ENCODE results near the gene TBXA2R.
"Not testable (repeated sequence)": the region's sequence is repeated elsewhere in the genome, so short reads cannot be mapped to it uniquely, and the experiment has no call there.

TBXA2R gene

DNA sequence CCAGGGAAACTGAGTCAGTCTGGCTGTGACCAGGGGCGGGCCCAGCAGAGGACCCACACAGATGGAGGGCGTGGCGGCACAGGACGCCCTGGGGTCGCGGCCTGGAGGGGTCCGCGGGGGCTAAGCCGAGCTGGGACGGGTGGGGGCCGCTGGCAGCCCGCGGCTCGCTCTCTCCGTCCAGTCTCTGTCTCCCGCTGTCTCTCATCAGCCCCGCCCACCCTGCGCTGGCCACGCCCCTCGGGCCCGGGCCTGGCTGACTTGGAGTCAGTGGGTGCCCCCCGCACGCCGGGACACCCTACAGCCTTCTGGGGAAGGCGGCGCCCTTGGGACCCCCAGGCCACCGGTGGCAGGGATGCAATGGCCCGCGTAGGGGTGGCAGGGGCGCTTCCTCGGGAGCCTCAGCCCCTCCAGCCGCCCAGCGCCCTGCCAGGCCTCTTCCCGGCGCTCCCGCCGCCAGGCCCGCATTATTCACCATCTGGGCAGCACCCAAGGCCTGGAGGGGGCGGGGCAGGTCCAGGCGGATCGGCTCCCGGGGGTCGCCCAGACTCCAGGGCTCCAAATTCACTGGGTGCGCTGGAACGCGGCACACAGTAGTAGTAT, at the start of gene TBXA2R:
Gene TBXA2R (minus strand): TSS at position 186 of the 600 bp plus-strand sequence. CDS start 6,241 bp downstream, outside the sequence.
- peak in 1 of 2 donors; percentile 48 for DNase-seq (ENCODE audit: low read depth in 2 of 2)

GRCh38 chr19:3656073-3656746, 49.5 kb upstream of the TBXA2R start:
- no peak for DNase-seq (ENCODE audit: low read depth in 2 of 2)

DNA sequence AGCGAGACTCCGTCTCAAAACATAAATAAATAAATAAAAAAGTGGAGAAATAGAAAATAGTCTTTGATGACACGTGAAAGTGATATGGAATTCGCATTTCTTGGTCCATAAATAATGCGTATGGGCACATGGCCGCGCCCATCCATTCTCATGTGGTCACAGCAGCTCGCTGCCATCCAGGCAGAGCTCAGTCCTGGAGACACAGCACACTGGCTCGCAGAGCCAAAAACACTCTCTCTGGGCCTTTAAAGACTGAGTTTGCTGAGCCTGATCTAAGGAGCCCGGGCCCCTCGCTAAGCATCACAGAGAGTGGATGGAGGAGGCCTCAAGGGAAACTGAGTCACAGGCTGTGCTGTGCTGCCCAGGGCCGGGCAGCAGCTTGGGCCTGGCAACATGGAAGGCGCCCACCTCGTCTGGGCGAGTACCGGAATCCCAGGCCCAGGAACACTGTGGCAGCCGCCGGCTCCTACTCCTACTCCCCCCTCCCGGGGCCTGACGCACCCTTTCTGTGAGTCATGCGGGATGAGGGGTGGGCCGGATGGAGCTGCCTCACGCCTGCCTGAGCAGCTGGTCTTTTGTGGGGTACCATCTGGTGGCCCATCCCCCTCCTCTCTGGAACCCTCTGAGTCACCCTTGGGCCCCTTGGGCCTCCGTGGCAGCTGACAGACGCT, 48.9 kb upstream of the TBXA2R start:
- no peak for DNase-seq (ENCODE audit: low read depth in 2 of 2)

- no peak for DNase-seq (ENCODE audit: low read depth in 2 of 2)
Observed at GRCh38 chr19:3653865-3654513, 47.3 kb upstream of the TBXA2R start.

- DNase-seq (ENCODE audit: low read depth in 2 of 2): no peak
Observed at GRCh38 chr19:3653081-3653795, 46.6 kb upstream of the TBXA2R start.

DNA sequence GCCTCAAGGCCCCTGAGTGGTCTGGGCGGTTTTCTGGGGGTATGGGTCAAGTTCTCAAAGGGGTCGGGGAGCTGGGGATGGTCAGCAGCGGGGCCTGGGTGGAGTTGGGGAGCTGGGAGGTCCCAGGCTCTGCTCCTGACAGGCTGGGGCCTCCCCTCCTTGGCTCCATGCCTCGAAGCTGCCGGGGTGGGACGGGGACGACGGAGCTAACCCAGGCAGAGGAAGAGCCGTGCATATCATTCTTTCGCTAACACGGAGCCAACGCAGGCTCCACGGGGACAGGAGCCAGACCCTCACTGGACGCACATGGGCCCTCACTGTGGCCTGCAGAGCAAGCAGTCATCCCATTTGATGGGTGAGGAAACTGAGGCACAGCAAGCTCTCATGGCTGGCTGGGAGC, 45.7 kb upstream of the TBXA2R start:
- DNase-seq (ENCODE audit: low read depth in 2 of 2): no peak

GRCh38 chr19:3651684-3652083, 45.0 kb upstream of the TBXA2R start:
- no peak for DNase-seq (ENCODE audit: low read depth in 2 of 2)

- no peak for DNase-seq (ENCODE audit: low read depth in 2 of 2)
Observed at GRCh38 chr19:3649888-3650287, 43.2 kb upstream of the TBXA2R start.

DNA sequence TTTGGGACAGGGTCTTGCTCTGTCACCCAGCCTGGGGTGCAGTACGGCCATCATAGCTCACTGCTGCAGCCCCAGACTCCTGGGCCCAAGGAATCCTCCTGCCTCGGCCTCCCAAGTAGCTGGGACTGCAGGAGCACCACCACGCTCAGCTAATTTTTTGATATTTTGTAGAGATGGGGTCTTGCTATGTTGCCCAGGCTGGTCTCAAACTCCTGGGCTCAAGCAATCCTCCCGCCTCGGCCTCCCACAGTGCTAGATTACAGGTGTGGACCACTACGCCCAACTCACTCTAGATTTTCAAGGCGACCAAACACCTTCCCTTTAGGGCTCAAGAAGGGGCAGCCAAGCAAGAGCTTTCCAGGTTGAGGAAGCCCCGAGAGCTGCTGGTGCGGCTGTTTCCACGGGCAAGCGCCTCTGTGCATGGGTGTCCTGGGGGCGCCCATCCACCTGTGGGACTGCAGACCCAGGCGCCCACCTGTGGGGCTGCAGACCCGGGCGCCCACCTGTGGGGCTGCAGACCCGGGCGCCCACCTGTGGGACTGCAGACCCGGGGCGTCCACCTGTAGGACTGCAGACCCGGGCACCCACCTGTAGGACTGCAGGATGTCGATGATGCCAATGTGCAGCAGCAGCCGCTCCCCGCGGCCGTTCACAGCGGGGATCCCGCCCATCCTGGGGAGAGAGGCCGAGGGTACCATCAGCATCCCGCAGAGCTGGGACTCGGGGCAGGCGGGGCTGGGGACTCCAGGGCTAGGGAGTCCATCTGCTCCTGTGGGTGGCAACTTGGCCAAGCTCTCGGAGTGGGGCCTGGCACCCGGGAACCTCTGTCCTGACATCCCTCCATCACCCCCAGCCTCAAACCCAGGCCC, 41.6 kb upstream of the TBXA2R start:
- DNase-seq (ENCODE audit: low read depth in 2 of 2): no peak

GRCh38 chr19:3647102-3647501, 40.4 kb upstream of the TBXA2R start:
- not testable (repeated sequence) for DNase-seq (ENCODE audit: low read depth in 2 of 2)

DNA sequence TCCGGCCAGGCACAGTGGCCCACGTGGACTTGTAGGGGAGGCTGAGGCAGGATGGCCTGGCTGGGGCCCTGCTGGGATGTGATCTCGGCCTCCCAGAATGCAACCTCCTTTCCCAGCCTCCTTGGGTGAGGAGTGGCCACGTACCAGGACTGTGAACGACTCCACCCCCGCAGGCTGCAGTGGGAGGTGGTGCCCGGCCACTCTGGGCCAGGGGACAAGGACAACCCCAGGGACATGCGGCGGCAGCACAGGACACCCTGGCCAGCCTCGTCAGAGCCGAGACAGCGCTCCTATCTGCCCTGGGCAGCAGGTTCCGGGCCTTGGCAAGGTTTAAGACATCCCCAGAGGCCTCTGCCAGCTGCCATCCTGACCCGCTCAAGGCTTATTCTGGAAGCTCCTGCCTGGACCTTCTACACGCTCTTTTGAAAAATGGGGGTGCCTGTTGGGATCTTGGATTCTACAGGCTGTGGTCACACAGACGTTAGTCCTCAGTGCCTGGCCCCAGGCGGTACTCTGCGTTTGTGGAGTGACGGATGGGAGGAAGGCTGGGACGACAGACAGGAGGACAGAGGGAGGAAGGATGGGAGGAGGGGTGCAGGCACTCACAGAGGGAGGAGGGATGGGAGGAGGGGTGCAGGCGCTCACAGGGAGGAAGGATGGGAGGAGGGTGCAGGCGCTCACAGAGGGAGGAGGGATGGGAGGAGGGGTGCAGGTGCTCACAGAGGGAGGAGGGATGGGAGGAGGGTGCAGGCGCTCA, 39.8 kb upstream of the TBXA2R start:
- DNase-seq (ENCODE audit: low read depth in 2 of 2): no peak

- DNase-seq (ENCODE audit: low read depth in 2 of 2): no peak
Observed at GRCh38 chr19:3645726-3646125, 39.1 kb upstream of the TBXA2R start.

DNA sequence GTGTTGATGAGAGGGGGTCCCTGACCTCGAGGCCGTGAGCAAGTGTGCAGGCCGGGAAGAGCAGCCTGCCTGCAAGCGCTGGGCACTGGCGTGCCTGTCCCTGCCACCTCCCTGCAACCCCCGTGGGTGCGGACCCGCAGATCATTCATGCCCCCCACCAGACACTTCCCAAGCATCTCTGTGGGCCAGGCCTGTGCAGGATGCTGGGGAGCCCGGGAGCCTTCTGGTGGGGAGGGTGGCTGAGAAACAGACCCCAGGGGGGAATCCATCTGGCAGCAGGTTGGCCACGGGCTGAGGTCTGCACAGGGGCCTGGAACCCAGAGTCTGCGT, 38.4 kb upstream of the TBXA2R start:
- no peak for DNase-seq (ENCODE audit: low read depth in 2 of 2)

GRCh38 chr19:3644351-3645066, 37.8 kb upstream of the TBXA2R start:
- DNase-seq (ENCODE audit: low read depth in 2 of 2): no peak

DNA sequence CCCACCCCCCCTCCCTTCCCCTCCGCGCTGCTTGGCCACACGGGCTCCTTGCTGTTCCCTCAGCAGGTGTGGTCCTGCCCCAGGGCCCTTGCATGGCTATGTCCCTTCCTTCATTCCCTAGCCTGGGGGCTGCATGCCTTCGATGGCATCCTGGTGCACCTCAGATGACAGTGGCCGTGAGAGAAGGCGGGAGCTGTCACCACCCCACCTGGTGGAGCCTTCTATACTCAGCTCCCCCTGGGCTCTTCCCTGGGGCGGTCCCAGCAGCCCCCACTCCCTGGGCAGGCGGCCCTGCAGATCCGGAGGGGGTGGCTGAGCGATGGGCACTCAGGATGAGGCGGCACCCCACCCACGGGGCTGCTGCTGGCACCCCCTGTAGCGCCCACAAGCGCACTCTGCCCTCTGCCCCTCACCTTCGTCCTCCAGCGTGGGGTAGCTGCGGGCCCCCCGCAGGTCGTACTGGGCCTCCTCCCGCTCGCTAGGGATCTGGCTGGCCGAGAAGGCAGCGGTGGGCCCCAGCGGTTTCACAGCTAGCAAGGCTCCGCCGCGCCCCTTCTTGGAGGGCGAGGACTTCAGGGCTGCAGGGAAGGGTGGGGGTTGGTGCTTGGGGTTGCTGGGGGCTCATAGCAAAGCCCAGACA, 37.1 kb upstream of the TBXA2R start:
- no peak for DNase-seq (ENCODE audit: low read depth in 2 of 2)

DNA sequence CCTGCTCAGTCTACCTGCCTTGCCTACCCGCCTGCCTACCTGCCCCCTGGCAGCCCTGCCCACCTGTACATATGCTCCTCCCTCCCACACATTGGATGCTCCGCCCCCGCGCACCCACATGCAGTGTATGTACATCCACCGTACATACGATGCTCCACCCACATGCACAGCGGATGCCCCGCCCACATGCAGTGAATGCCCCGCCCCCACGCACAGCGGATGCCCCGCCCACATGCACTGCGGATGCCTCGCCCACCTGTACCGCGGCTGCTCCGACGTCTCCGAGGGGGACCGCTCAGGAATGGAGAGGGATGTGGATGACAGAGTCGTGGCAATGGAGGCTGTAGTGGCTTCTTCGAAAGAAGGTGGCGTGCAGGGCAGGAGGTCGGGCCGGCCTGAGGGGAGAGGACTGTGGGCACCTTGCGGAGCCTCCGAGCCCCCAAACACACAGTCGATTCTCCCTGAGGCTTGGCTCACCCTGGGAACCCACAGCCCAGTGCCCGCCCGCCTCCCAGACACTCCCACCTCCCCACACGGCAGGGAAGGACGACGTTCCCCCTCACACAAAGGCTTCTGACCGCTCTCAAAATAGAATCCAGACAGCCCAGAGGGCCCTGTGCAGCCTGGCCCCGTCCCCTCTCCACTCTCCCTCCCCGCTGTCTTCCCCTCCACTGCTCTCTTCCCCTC, 36.5 kb upstream of the TBXA2R start:
- DNase-seq (ENCODE audit: low read depth in 2 of 2): no peak

DNA sequence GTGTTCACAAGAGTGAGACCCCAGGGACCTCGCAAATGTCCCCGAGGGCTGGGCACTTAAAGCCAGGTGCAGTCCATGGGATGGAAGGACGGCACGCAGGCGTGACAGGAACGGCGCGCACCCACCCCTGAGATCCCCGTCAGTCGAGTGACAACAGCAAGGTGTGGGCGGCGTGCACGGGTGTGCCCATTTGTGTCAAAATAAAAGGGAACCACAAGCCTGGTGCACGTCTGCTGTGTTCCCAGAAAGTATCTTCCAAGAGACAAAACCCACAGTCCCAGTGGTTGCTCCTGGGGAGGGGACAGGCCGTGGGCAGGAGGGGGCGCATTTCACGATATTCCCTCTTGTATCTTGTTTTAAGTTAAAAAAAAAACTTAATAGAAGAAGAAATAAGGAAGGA, 35.6 kb upstream of the TBXA2R start:
- no peak for DNase-seq (ENCODE audit: low read depth in 2 of 2)

DNA sequence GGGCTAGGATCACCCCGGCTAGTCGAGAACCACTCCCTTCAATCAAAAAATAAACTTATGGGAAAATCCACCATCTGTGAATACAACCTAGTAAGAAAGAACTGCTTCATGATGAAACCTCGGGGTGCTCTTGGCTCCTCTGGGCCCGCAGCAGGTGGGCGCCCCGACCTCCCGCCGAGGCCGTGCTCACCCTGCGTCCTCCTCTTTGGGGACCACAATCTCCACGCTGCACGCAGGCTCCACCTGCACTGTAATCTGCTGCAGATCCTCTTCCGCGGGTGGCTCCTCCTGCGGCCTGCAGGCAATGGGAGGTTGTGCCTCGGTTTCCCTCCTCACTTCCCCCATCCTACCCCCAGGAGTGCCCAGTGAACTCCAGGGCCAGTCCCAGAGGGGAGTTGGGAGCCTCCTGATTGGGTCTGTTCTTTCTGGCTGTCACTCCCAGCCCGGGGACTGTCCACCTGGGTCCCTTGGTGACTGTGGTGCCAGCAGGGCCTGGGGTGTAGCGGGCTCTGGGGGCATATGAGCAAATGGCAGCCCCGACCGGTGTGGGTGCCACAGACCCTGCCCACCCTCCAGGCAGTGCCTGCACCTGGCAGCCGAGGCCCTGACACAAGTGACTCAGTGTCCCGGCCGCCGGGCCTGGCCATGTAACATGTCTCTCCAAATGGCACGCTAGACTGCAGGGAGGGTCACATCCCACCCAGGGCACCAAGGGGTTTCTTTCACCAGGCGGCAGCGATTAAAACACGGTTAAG, 35.0 kb upstream of the TBXA2R start:
- no peak for DNase-seq (ENCODE audit: low read depth in 2 of 2)
